Ishikawa (cell line): ENCODE data around the gene LPP.

Source experiments
- CEBPB ChIP-seq: IDR thresholded peaks from 2 replicates; pipeline ENCODE4 v1.6.1; 2012
- EGR1 ChIP-seq: IDR thresholded peaks from 2 replicates; pipeline ENCODE4 v1.6.1; 2012
- EP300 ChIP-seq: IDR thresholded peaks from 2 replicates; pipeline ENCODE4 v1.6.1; 2012; ENCODE audit warnings: borderline replicate concordance
- MAX ChIP-seq: IDR thresholded peaks from 2 replicates; pipeline ENCODE4 v1.6.1; 2012
- NFIC ChIP-seq: IDR thresholded peaks from 2 replicates; pipeline ENCODE4 v1.6.1; 2012
- RAD21 ChIP-seq: IDR thresholded peaks from 2 replicates; pipeline ENCODE4 v1.6.1; 2012; ENCODE audit warnings: low read depth
- TEAD4 ChIP-seq: IDR thresholded peaks from 2 replicates; pipeline ENCODE4 v1.6.1; 2012
- TF ChIP-seq, protein P1 (sequence below): IDR thresholded peaks from 2 replicates; pipeline ENCODE4 v1.6.1; 2012; ENCODE audit warnings: low read depth, mild to moderate bottlenecking

DNA sequence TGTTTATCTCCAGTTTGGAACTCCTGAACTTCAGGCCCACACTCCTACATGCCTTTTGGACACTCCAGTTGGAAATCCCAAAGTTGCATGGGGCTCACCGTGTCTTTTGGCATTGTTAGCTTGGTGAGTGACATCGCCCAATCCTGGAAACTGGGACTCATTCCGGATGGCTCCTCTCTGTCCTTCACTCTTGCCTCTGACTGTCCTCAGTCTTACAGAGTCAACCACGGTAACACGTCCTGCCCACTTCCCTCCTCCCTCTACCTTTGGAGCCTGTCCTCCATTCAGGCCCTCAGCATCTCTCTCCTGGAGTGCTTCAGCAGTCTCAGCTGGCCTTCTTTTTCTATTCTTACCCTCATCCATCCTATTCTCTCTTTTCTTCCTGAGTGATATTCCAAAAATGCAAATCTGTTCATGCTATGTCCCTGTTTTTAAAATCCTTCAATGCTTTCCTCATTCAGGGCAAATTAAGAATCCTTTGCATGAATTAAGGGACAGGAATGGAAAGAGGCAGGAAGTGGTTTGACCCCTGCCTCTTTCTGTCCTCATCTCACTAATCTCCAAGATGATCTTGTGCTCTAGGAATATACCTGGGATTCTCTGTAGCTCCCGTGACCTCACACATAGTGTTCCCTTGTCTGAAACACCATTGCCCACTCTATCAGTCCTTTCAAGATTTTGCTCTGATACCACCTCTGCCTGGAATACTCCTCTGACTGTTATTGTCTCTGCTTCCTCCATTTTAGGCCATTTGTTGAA, 42.5 kb downstream of the LPP start:
- TF ChIP-seq, protein P1, sequence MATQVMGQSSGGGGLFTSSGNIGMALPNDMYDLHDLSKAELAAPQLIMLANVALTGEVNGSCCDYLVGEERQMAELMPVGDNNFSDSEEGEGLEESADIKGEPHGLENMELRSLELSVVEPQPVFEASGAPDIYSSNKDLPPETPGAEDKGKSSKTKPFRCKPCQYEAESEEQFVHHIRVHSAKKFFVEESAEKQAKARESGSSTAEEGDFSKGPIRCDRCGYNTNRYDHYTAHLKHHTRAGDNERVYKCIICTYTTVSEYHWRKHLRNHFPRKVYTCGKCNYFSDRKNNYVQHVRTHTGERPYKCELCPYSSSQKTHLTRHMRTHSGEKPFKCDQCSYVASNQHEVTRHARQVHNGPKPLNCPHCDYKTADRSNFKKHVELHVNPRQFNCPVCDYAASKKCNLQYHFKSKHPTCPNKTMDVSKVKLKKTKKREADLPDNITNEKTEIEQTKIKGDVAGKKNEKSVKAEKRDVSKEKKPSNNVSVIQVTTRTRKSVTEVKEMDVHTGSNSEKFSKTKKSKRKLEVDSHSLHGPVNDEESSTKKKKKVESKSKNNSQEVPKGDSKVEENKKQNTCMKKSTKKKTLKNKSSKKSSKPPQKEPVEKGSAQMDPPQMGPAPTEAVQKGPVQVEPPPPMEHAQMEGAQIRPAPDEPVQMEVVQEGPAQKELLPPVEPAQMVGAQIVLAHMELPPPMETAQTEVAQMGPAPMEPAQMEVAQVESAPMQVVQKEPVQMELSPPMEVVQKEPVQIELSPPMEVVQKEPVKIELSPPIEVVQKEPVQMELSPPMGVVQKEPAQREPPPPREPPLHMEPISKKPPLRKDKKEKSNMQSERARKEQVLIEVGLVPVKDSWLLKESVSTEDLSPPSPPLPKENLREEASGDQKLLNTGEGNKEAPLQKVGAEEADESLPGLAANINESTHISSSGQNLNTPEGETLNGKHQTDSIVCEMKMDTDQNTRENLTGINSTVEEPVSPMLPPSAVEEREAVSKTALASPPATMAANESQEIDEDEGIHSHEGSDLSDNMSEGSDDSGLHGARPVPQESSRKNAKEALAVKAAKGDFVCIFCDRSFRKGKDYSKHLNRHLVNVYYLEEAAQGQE: no peak
- TF ChIP-seq NFIC (no peak), MAX (no peak), EP300 (no peak), RAD21 (no peak), EGR1 (no peak), CEBPB (no peak), TEAD4 (no peak)
